Measurements from ENCODE around the gene LYPLA2. TPM values are rescaled to one million over a fixed set of nuclear protein-coding genes. Genes with fewer than 3 reads are reported as not detected.
A peak's percentile ranks its signal among the peaks of the same experiment; 100 is the strongest.
"Not testable (repeated sequence)": the region's sequence is repeated elsewhere in the genome, so short reads cannot be mapped to it uniquely, and the experiment has no call there.

The LYPLA2 gene
- total and polyA plus RNA-seq, 4 experiments from 2014 or later = 52.6 to 151 (median 83.0) TPM

- H3K36me3 Mint-ChIP-seq = peaks cover 13 to 36% of the 10 kb centered on the region in 2 donors
- Histone ChIP-seq H3K36me3 (ENCODE audit: insufficient read depth, low read length) (peaks cover 7% of the 10 kb centered on the region), H3K4me3 (ENCODE audit: low read length in 2 of 2) (peak overlapping the region in 1 of 2 donors; percentile 84)
Observed at GRCh38 chr1:23792151-23792945, 1.4 kb downstream of the LYPLA2 start.

DNA sequence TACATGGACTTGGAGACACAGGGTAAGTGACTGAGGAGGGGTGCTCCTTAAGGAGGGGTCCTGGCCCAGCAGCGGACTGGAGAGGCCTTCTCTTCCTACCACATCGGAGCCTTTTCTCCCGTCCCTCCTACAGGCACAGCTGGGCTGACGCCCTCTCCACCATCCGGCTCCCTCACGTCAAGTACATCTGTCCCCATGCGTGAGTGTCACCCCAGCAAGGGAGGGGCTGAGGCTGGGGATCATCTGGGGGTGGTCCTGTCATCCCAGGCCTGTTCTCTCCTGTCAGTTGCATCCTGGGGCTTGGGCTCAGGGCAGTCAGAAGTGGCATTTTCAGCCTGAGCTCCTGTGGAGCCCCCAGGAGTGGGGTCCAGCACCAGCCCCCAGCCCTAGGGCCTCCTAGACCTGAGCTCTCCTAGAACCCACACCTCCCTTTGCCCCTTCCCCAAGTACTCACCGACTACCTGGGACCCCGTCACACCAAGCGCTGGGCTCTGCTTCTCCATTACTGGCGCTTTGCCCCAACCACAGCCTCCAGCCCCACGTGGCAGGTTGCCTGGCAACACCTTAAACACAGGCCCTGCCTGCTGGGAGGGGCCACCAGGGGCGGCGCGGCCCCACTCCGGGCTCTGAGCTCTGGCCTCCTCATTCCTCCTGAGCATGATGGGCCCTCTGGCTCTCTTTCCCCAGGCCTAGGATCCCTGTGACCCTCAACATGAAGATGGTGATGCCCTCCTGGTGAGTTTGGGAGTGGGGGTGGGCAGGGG is 2.3 kb downstream of the LYPLA2 start:
- ChIA-PET CTCF (ENCODE audit: partially characterized antibody) (interaction anchor here (2.0 kb wide), 1 partner anchor 22 kb away, joined by 5 read pairs; no protein-coding TSS in a partner anchor), POLR2A (ENCODE audit: partially characterized antibody) (interaction anchor here (4.6 to 6.4 kb wide), 2 partner anchors 8 to 15 kb away, joined by 59 to 64 read pairs; partner anchors contain the start of genes GALE and PITHD1)
- no peaks in the 10 kb centered on the region for H3K27me3 ChIP-seq (ENCODE audit: insufficient read depth, low read length)
- no peak overlapping the region for H3K4me3 ChIP-seq (ENCODE audit: low read length in 2 of 2)
- peaks cover 10 to 33% (median 22%) of the 10 kb centered on the region in 4 donors for H3K4me1 Mint-ChIP-seq
- peak overlapping the region; percentile 22 to 74 (median 61) for H3K27ac Mint-ChIP-seq
- H3K36me3 Mint-ChIP-seq = peaks cover 4 to 28% of the 10 kb centered on the region in 2 donors
- peak overlapping the region; percentile 25 for H3K27ac ChIP-seq (ENCODE audit: low read depth, low read length)
- intact Hi-C loops (cut with micrococcal nuclease) = no loop called here
- peak overlapping the region in 5 of 8 donors; percentile 7 to 60 (median 25) for H3K4me3 Mint-ChIP-seq
- DNase-seq = peak; percentile 31 to 73 (median 47)
- no peaks in the 10 kb centered on the region for H3K9me3 ChIP-seq (ENCODE audit: control insufficient read depth in 1 of 2, low read length in 2 of 2)
- H3K27me3 Mint-ChIP-seq = no peaks in the 10 kb centered on the region
- peaks cover 5% of the 10 kb centered on the region for H3K36me3 ChIP-seq (ENCODE audit: insufficient read depth, low read length)
- H3K4me1 ChIP-seq (ENCODE audit: insufficient read depth, low read length) = peaks cover 28% of the 10 kb centered on the region
- peaks cover 0 to 3% (median 0%) of the 10 kb centered on the region in 8 donors for H3K9me3 Mint-ChIP-seq

More at GRCh38 chr1:23792151-23792945, 1.4 kb downstream of the LYPLA2 start:
- H3K27me3 ChIP-seq (ENCODE audit: insufficient read depth, low read length) = no peaks in the 10 kb centered on the region
- H3K9me3 Mint-ChIP-seq = peaks cover 0 to 3% (median 0%) of the 10 kb centered on the region in 8 donors
- peaks cover 28% of the 10 kb centered on the region for H3K4me1 ChIP-seq (ENCODE audit: insufficient read depth, low read length)
- H3K27ac Mint-ChIP-seq = peak overlapping the region; percentile 85 to 98 (median 97)
- intact Hi-C loops (cut with micrococcal nuclease) = no loop called here
- peak overlapping the region; percentile 89 to 99 (median 98) for H3K4me3 Mint-ChIP-seq
- H3K9me3 ChIP-seq (ENCODE audit: control insufficient read depth in 1 of 2, low read length in 2 of 2) = no peaks in the 10 kb centered on the region
- H3K4me1 Mint-ChIP-seq = peaks cover 10 to 33% (median 22%) of the 10 kb centered on the region in 4 donors
- DNase-seq = no peak
- no peaks in the 10 kb centered on the region for H3K27me3 Mint-ChIP-seq
- peak overlapping the region; percentile 70 for H3K27ac ChIP-seq (ENCODE audit: low read depth, low read length)
- ChIA-PET POLR2A (ENCODE audit: partially characterized antibody) (interaction anchor here (0.8 to 6.4 kb wide), 6 partner anchors 9 to 49 kb away, joined by 3 to 64 read pairs (median 9); partner anchors contain the start of genes ELOA, GALE, HMGCL and PITHD1), CTCF (ENCODE audit: partially characterized antibody) (no interaction called here)

DNA sequence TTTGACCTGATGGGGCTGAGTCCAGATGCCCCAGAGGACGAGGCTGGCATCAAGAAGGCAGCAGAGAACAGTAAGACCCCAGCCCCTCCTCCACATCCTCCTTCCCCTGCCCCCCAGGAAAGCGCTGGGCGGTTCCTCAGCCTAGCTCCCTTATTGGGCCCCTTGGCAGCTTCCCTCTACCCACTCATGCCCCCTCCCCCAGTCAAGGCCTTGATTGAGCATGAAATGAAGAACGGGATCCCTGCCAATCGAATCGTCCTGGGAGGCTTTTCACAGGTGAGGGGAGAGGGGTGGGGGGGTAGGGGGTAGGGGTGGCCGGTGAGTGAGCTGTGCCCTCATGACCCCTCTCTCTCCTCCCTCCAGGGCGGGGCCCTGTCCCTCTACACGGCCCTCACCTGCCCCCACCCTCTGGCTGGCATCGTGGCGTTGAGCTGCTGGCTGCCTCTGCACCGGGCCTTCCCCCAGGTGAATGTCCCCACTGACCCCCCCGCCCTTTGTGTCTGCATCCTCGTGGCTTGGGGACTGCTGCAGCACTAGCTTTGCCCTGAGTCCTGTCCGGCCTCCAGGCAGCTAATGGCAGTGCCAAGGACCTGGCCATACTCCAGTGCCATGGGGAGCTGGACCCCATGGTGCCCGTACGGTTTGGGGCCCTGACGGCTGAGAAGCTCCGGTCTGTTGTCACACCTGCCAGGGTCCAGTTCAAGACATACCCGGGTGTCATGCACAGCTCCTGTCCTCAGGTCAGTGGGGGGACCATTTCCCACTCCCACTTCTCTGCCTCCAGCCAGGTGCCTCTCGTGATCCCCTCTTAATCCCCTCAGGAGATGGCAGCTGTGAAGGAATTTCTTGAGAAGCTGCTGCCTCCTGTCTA is 3.2 kb downstream of the LYPLA2 start:
- no peaks in the 10 kb centered on the region for H3K9me3 ChIP-seq (ENCODE audit: control insufficient read depth in 1 of 2, low read length in 2 of 2)
- no peaks in the 10 kb centered on the region for H3K27me3 ChIP-seq (ENCODE audit: insufficient read depth, low read length)
- peaks cover 11 to 40% (median 25%) of the 10 kb centered on the region in 4 donors for H3K4me1 Mint-ChIP-seq
- H3K9me3 Mint-ChIP-seq = peaks cover 0 to 3% (median 0%) of the 10 kb centered on the region in 8 donors
- H3K27ac ChIP-seq (ENCODE audit: low read depth, low read length) = no peak overlapping the region
- peaks cover 5% of the 10 kb centered on the region for H3K36me3 ChIP-seq (ENCODE audit: insufficient read depth, low read length)
- H3K27ac Mint-ChIP-seq = peak overlapping the region in 4 of 7 donors; percentile 12 to 68 (median 50)
- H3K4me1 ChIP-seq (ENCODE audit: insufficient read depth, low read length) = peaks cover 31% of the 10 kb centered on the region
- no peak for DNase-seq
- ChIA-PET CTCF (ENCODE audit: partially characterized antibody) (interaction anchor here (2.0 kb wide), 1 partner anchor 22 kb away, joined by 5 read pairs; no protein-coding TSS in a partner anchor), POLR2A (ENCODE audit: partially characterized antibody) (interaction anchor here (6.4 kb wide), 1 partner anchor 16 kb away, joined by 64 read pairs; the partner anchor contains the start of gene PITHD1)
- no peaks in the 10 kb centered on the region for H3K27me3 Mint-ChIP-seq
- no peak overlapping the region for H3K4me3 ChIP-seq (ENCODE audit: low read length in 2 of 2)
- peak overlapping the region in 1 of 8 donors; percentile 41 for H3K4me3 Mint-ChIP-seq
- intact Hi-C loops (cut with micrococcal nuclease) = no loop called here
- H3K36me3 Mint-ChIP-seq = peaks cover 4 to 27% of the 10 kb centered on the region in 2 donors

DNA sequence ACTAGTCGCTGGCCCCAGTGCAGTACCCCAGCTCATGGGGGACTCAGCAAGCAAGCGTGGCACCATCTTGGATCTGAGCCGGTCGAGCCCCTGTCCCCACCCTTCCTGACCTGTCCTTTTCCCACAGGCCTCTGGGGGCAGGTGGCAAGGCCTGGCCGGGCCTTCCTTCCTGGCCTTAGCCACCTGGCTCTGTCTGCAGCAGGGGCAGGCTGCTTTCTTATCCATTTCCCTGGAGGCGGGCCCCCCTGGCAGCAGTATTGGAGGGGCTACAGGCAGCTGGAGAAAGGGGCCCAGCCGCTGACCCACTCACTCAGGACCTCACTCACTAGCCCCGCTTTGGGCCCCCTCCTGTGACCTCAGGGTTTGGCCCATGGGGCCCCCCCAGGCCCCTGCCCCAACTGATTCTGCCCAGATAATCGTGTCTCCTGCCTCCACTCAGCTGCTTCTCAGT is 3.8 kb downstream of the LYPLA2 start:
- Mint-ChIP-seq H3K36me3 (peaks cover 4 to 27% of the 10 kb centered on the region in 2 donors), H3K27ac (peak overlapping the region in 1 of 7 donors; percentile 27), H3K4me3 (peak overlapping the region in 1 of 8 donors; percentile 41), H3K4me1 (peaks cover 15 to 47% (median 30%) of the 10 kb centered on the region in 4 donors)
- H3K9me3 Mint-ChIP-seq; H3K36me3 ChIP-seq (ENCODE audit: insufficient read depth, low read length); POLR2A ChIA-PET (ENCODE audit: partially characterized antibody); H3K27ac ChIP-seq (ENCODE audit: low read depth, low read length); H3K27me3 ChIP-seq (ENCODE audit: insufficient read depth, low read length); H3K27me3 Mint-ChIP-seq; H3K4me3 ChIP-seq (ENCODE audit: low read length in 2 of 2); H3K9me3 ChIP-seq (ENCODE audit: control insufficient read depth in 1 of 2, low read length in 2 of 2); intact Hi-C loops (cut with micrococcal nuclease); DNase-seq: not testable (repeated sequence)
- CTCF ChIA-PET (ENCODE audit: partially characterized antibody) = interaction anchor here (2.0 kb wide), 1 partner anchor 23 kb away, joined by 5 read pairs; no protein-coding TSS in a partner anchor
- H3K4me1 ChIP-seq (ENCODE audit: insufficient read depth, low read length) = peaks cover 38% of the 10 kb centered on the region

GRCh38 chr1:23795676-23796465 is 4.9 kb downstream of the LYPLA2 start:
- Histone ChIP-seq H3K27me3 (ENCODE audit: insufficient read depth, low read length) (no peaks in the 10 kb centered on the region), H3K9me3 (ENCODE audit: control insufficient read depth in 1 of 2, low read length in 2 of 2) (no peaks in the 10 kb centered on the region), H3K4me1 (ENCODE audit: insufficient read depth, low read length) (peaks cover 34% of the 10 kb centered on the region), H3K4me3 (ENCODE audit: low read length in 2 of 2) (no peak overlapping the region), H3K27ac (ENCODE audit: low read depth, low read length) (no peak overlapping the region), H3K36me3 (ENCODE audit: insufficient read depth, low read length) (peaks cover 5% of the 10 kb centered on the region)
- POLR2A ChIA-PET (ENCODE audit: partially characterized antibody) = no interaction called here
- CTCF ChIA-PET (ENCODE audit: partially characterized antibody) = no interaction called here
- intact Hi-C loops (cut with micrococcal nuclease) = no loop called here
- DNase-seq = no peak
- peaks cover 10 to 47% (median 26%) of the 10 kb centered on the region in 4 donors for H3K4me1 Mint-ChIP-seq
- H3K27me3 Mint-ChIP-seq = no peaks in the 10 kb centered on the region
- H3K27ac Mint-ChIP-seq = peak overlapping the region in 2 of 7 donors; percentile 4 to 71
- no peak overlapping the region for H3K4me3 Mint-ChIP-seq
- peaks cover 0 to 3% (median 0%) of the 10 kb centered on the region in 8 donors for H3K9me3 Mint-ChIP-seq
- H3K36me3 Mint-ChIP-seq = peaks cover 4 to 27% of the 10 kb centered on the region in 2 donors

All from CD4-positive, alpha-beta memory T cell (primary cell).